ENCODE measurements around the gene C12orf57. TPM values are rescaled to one million over a fixed set of nuclear protein-coding genes. Genes with fewer than 3 reads are reported as not detected.

Gene C12orf57
- total and polyA plus RNA-seq, 8 donors: 86.8 to 314 (median 105) TPM

DNA sequence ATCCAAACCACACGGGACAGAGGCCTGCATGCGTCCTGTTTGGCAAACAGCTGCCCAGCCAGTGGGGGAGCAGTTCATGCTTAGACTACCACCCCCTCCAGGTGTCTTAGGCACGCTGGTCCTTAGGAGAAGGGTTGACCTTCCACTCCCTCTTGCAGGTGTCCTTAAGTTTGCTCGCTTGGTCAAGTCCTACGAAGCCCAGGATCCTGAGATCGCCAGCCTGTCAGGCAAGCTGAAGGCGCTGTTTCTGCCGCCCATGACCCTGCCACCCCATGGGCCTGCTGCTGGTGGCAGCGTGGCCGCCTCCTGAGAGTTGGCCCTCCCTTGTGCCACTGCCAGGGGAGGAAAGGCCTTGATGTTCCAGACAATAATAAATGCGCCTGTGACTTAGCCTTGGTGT lies 1.8 kb downstream of the C12orf57 start:
- Histone ChIP-seq H3K36me3 (peaks cover 0 to 4% (median 0%) of the 10 kb centered on the region in 3 donors), H3K4me3 (peak overlapping the region in 2 of 4 donors; percentile 27 to 71), H3K9me3 (no peaks in the 10 kb centered on the region), H3K27ac (peak overlapping the region; percentile 83 to 97 (median 96)), H3K4me1 (peaks cover 13 to 23% (median 18%) of the 10 kb centered on the region in 3 donors), H3K27me3 (no peaks in the 10 kb centered on the region)
- WGBS, 2 donors: 31 to 36% methylated on average over 9 to 11 of the region's 11 CpGs
- ATAC-seq: no peak
- FAIRE-seq: no peak
- TF ChIP-seq, protein P1, sequence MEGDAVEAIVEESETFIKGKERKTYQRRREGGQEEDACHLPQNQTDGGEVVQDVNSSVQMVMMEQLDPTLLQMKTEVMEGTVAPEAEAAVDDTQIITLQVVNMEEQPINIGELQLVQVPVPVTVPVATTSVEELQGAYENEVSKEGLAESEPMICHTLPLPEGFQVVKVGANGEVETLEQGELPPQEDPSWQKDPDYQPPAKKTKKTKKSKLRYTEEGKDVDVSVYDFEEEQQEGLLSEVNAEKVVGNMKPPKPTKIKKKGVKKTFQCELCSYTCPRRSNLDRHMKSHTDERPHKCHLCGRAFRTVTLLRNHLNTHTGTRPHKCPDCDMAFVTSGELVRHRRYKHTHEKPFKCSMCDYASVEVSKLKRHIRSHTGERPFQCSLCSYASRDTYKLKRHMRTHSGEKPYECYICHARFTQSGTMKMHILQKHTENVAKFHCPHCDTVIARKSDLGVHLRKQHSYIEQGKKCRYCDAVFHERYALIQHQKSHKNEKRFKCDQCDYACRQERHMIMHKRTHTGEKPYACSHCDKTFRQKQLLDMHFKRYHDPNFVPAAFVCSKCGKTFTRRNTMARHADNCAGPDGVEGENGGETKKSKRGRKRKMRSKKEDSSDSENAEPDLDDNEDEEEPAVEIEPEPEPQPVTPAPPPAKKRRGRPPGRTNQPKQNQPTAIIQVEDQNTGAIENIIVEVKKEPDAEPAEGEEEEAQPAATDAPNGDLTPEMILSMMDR (IDR thresholded peaks at IDR 0.05): no peak
- peak in 1 of 6 donors; percentile 77 for DNase-seq
- intact Hi-C loops (cut with DNase I): loop anchor here in 1 of 3 donors (10.0 kb wide), 1 partner anchor 159 kb away; the partner anchor contains the start of gene C1RL

DNA sequence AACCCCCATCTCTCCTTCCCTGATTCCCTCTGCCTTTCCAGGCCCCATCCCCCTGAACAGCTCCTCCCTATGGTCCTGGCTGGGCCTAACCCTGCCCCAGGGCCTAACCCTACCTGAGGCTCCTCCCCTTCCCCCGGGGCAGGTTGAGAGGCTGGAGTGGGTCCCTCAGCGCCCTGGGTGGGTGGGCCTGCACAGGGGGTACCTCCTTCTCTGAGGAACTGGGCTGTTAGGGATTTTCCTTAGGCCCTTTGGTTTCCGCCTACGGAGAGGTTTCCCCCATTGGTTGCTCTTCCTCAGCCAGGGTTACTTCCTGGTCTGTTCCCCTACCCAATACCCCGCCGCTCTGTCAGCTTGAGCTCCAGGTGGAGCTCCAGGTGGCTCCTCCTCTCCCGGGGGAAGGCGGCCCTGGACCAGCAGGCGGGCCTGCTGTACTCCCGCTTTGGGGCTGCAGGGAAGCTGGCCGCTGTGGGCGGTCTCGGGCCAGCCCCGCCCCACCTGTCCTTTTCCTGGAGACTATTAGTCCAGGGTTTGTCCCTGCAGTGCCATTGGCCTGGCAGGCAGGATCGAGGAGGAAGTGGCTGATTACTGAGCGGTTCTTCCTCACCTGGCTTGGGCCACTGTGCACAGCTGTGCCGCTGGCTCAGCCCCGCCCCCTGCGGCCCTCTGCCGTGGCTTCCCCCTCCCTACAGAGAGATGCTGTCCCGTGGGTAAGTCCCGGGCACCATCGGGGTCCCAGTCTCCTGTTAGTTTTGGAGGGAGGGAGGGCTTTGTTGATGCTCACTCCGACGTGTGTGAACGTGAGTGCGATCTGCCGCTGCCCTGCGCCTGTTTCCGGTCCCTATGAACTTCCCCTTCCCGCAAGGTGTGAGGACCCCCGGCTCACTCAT lies 2.5 kb downstream of the C12orf57 start:
- Histone ChIP-seq H3K27ac (peak overlapping the region; percentile 83 to 97 (median 96)), H3K27me3 (no peaks in the 10 kb centered on the region), H3K4me1 (peaks cover 13 to 23% (median 18%) of the 10 kb centered on the region in 3 donors), H3K9me3 (no peaks in the 10 kb centered on the region), H3K36me3 (peaks cover 0 to 3% (median 0%) of the 10 kb centered on the region in 3 donors), H3K4me3 (peak overlapping the region; percentile 27 to 71 (median 40))
- 2 to 6% methylated on average over 32 of the region's 32 CpGs for WGBS, 2 donors
- TF ChIP-seq, protein P1 (IDR thresholded peaks at IDR 0.05): peak in 1 of 4 donors; percentile 10
- FAIRE-seq (no peak), ATAC-seq (peak; percentile 74 to 82 (median 80)), DNase-seq (peak; percentile 93 to 99 (median 98))
- intact Hi-C loops (cut with DNase I): loop anchor here in 1 of 3 donors (10.0 kb wide), 1 partner anchor 159 kb away; the partner anchor contains the start of gene C1RL

DNA sequence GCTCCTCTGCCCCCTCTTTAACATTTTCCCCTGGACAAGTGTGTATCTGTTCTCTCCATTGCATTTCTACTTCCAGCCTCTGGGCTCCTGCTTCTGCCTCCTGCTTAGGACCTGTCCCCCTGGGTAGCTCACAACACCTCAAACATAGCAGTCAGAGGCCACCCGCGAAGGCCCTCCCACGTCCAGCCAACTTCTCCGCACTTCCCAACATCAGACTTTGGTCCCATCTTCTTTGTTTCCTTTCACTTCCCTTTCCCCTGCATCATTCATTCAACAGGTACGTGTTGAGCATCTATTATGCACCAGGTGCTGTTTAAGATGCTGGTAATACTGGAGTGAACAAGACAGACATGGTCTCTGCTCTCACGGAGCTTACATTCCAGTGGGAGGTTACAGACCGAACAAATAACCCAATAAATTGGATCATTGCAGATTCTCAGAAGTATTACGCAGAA lies 3.1 kb downstream of the C12orf57 start:
- H3K4me1 ChIP-seq: peaks cover 13 to 23% (median 18%) of the 10 kb centered on the region in 3 donors

DNA sequence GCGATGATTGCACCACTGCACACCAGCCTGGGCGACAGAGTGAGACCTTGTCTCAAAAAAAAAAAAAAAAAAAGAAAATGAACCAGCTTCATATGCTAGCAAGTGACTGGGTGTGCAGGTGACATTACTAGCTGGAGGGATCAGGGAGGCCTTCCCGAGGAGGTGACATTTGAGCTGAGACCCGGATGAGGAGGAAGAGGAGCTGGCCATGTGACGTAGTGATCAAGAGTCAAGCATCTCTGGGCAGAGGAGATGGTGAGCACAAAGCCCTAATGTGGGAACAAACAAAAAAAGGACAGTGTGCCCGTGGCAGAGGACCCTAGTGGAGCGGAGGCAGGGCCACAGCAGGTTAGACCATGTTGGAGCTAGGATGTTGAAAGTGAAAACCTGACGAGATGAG lies 3.8 kb downstream of the C12orf57 start:
- TF ChIP-seq, protein P1 (IDR thresholded peaks at IDR 0.05): no peak
- intact Hi-C loops (cut with DNase I): loop anchor here in 1 of 3 donors (10.0 kb wide), 1 partner anchor 157 kb away; the partner anchor contains the start of gene C1RL
- peak in 3 of 6 donors; percentile 14 to 35 (median 20) for DNase-seq
- H3K9me3 ChIP-seq: no peaks in the 10 kb centered on the region
- no peak overlapping the region for H3K4me3 ChIP-seq
- peaks cover 13 to 23% (median 16%) of the 10 kb centered on the region in 3 donors for H3K4me1 ChIP-seq
- FAIRE-seq: no peak
- WGBS, 2 donors: 80 to 87% methylated on average over 8 of the region's 8 CpGs
- H3K27ac ChIP-seq: no peak overlapping the region
- no peak for ATAC-seq
- no peaks in the 10 kb centered on the region for H3K36me3 ChIP-seq
- H3K27me3 ChIP-seq: no peaks in the 10 kb centered on the region

More for the DNA sequence above, 3.1 kb downstream of the C12orf57 start:
- intact Hi-C loops (cut with DNase I): loop anchor here in 1 of 3 donors (10.0 kb wide), 1 partner anchor 158 kb away; the partner anchor contains the start of gene C1RL
- 36 to 38% methylated on average over 8 of the region's 8 CpGs for WGBS, 2 donors
- H3K27ac ChIP-seq: peak overlapping the region; percentile 49 to 97 (median 96)
- H3K36me3 ChIP-seq: no peaks in the 10 kb centered on the region
- TF ChIP-seq, protein P1 (IDR thresholded peaks at IDR 0.05): no peak
- FAIRE-seq (no peak), ATAC-seq (no peak), DNase-seq (no peak)
- H3K9me3 ChIP-seq: no peaks in the 10 kb centered on the region
- no peaks in the 10 kb centered on the region for H3K27me3 ChIP-seq
- peak overlapping the region; percentile 27 to 71 (median 40) for H3K4me3 ChIP-seq
